H9 (cell line): Measurements from ENCODE around the gene LRIG1. TPM values are rescaled to one million over a fixed set of nuclear protein-coding genes. Genes with fewer than 3 reads are reported as not detected.

ENCODE experiments used
- DNase-seq: peaks from one replicate; pipeline ENCODE4 v3.0.0-alpha.2; 2017
- H2AFZ ChIP-seq: one replicate; pipeline ENCODE4 v1.6.1; 2013; ENCODE audit warnings: mild to moderate bottlenecking, low read length, control low read depth, moderate library complexity
- H2AK5ac ChIP-seq: 2 replicates; pipeline ENCODE4 v1.6.1; 2013; ENCODE audit warnings: low read length, control low read depth, mixed read lengths; ENCODE audit not compliant: insufficient read length
- H2BK120ac ChIP-seq: one replicate; pipeline ENCODE4 v1.6.1; 2013; ENCODE audit warnings: low read depth, mild to moderate bottlenecking, low read length, control low read depth, inconsistent platforms; ENCODE audit not compliant: poor library complexity, severe bottlenecking
- H2BK12ac ChIP-seq: 2 replicates; pipeline ENCODE4 v1.6.1; 2013; ENCODE audit warnings: low read length, control low read depth, mixed read lengths, low read depth; ENCODE audit not compliant: insufficient read length
- H2BK15ac ChIP-seq: 2 replicates; pipeline ENCODE4 v1.6.1; 2013; ENCODE audit warnings: low read depth, low read length, control low read depth
- H2BK20ac ChIP-seq: one replicate; pipeline ENCODE4 v1.6.1; 2013; ENCODE audit warnings: low read depth, mild to moderate bottlenecking, low read length, control low read depth, inconsistent platforms; ENCODE audit not compliant: poor library complexity, severe bottlenecking
- H2BK5ac ChIP-seq: 2 replicates; pipeline ENCODE4 v1.6.1; 2013; ENCODE audit warnings: low read length, control low read depth, mixed read lengths; ENCODE audit not compliant: insufficient read length
- H3K14ac ChIP-seq: 2 replicates; pipeline ENCODE4 v1.6.1; 2013; ENCODE audit warnings: low read length, control low read depth; ENCODE audit not compliant: insufficient read depth
- H3K18ac ChIP-seq: 2 replicates; pipeline ENCODE4 v1.6.1; 2013; ENCODE audit warnings: low read depth, mild to moderate bottlenecking, mixed read lengths, low read length, control low read depth; ENCODE audit not compliant: insufficient read length
- H3K23ac ChIP-seq: 2 replicates; pipeline ENCODE4 v1.6.1; 2013; ENCODE audit warnings: low read length, control low read depth, mixed read lengths, low read depth; ENCODE audit not compliant: insufficient read length
- H3K23me2 ChIP-seq: 2 replicates; pipeline ENCODE4 v1.6.1; 2013; ENCODE audit warnings: low read depth, mild to moderate bottlenecking, mixed read lengths, low read length, control low read depth; ENCODE audit not compliant: insufficient read length, poor library complexity, severe bottlenecking
- H3K27ac ChIP-seq: 2 replicates; pipeline ENCODE4 v1.5.1; 2013; ENCODE audit warnings: low read length, control low read depth, mixed read lengths, low read depth; ENCODE audit not compliant: insufficient read length
- H3K27me3 ChIP-seq: 2 replicates; pipeline ENCODE4 v1.6.1; 2013; ENCODE audit warnings: low read length, control low read depth, inconsistent platforms; ENCODE audit not compliant: insufficient read depth
- H3K4ac ChIP-seq: 2 replicates; pipeline ENCODE4 v1.6.1; 2013; ENCODE audit warnings: low read depth, mild to moderate bottlenecking, control low read depth, inconsistent platforms, low read length, moderate library complexity
- H3K4me1 ChIP-seq: 2 replicates; pipeline ENCODE4 v1.6.1; 2013; ENCODE audit warnings: low read length, control low read depth, inconsistent platforms; ENCODE audit not compliant: insufficient read depth
- H3K4me2 ChIP-seq: 2 replicates; pipeline ENCODE4 v1.6.1; 2013; ENCODE audit warnings: low read length, control low read depth, mixed read lengths; ENCODE audit not compliant: insufficient read length, insufficient read depth
- H3K56ac ChIP-seq: 2 replicates; pipeline ENCODE4 v1.6.1; 2013; ENCODE audit warnings: low read depth, mild to moderate bottlenecking, mixed read lengths, low read length, control low read depth; ENCODE audit not compliant: insufficient read length
- H3K79me1 ChIP-seq: 2 replicates; pipeline ENCODE4 v1.6.1; 2013; ENCODE audit warnings: low read depth, mild to moderate bottlenecking, moderate library complexity, low read length, control low read depth, inconsistent platforms; ENCODE audit not compliant: insufficient read depth, poor library complexity, severe bottlenecking
- H3K79me2 ChIP-seq: 2 replicates; pipeline ENCODE4 v1.6.1; 2013; ENCODE audit warnings: low read length, control low read depth, inconsistent platforms; ENCODE audit not compliant: insufficient read depth
- H3K9ac ChIP-seq: 2 replicates; pipeline ENCODE4 v1.6.1; 2013; ENCODE audit warnings: low read length, control low read depth, mixed read lengths; ENCODE audit not compliant: insufficient read length; ENCODE audit errors: extremely low read depth
- H3K9me3 ChIP-seq: one replicate; pipeline ENCODE4 v1.6.1; 2013; ENCODE audit warnings: low read depth, low read length, inconsistent platforms; ENCODE audit not compliant: control insufficient read depth
- H3T11ph ChIP-seq: one replicate; pipeline ENCODE4 v1.6.1; 2013; ENCODE audit warnings: mild to moderate bottlenecking, low read length, control low read depth, inconsistent platforms
- H4K20me1 ChIP-seq: one replicate; pipeline ENCODE4 v1.6.1; 2013; ENCODE audit not compliant: control insufficient read depth, insufficient read length, insufficient read depth
- H4K5ac ChIP-seq: 2 replicates; pipeline ENCODE4 v1.6.1; 2013; ENCODE audit warnings: low read depth, mild to moderate bottlenecking, mixed read lengths, low read length, control low read depth; ENCODE audit not compliant: insufficient read length
- H4K8ac ChIP-seq: replicated peaks from 2 replicates; pipeline ENCODE4 v1.6.1; 2013; ENCODE audit warnings: low read length, control low read depth, mixed read lengths, low read depth; ENCODE audit not compliant: insufficient read length
- H4K91ac ChIP-seq: 2 replicates; pipeline ENCODE4 v1.6.1; 2013; ENCODE audit warnings: low read depth, mild to moderate bottlenecking, moderate library complexity, mixed read lengths, low read length, control low read depth; ENCODE audit not compliant: insufficient read length
- H3K27ac Mint-ChIP-seq, 3 experiments: 2 replicates in 2 of 3; 3 replicates in 1 of 3; pipeline ENCODE4 v1.8.0; 2020 to 2021; ENCODE audit warnings: mixed read lengths in 3 of 3, mild to moderate bottlenecking in 1 of 3, moderate library complexity in 1 of 3
- H3K27me3 Mint-ChIP-seq: 2 replicates; pipeline ENCODE4 v1.8.0; 2021; ENCODE audit warnings: low read depth, mild to moderate bottlenecking, moderate library complexity, mixed read lengths
- H3K36me3 Mint-ChIP-seq, 3 experiments: 2 replicates in 2 of 3; 3 replicates in 1 of 3; pipeline ENCODE4 v1.8.0; 2020 to 2021; ENCODE audit warnings: low read depth in 3 of 3, mixed read lengths in 3 of 3; ENCODE audit not compliant: insufficient read depth in 1 of 3
- H3K4me1 Mint-ChIP-seq, 2 experiments: 2 replicates each; pipeline ENCODE4 v1.8.0; 2020; ENCODE audit warnings: mixed read lengths in 2 of 2
- H3K4me3 Mint-ChIP-seq, 2 experiments: 2 replicates in 1 of 2; 3 replicates in 1 of 2; pipeline ENCODE4 v1.8.0; 2020 to 2021; ENCODE audit warnings: mild to moderate bottlenecking in 2 of 2, mixed read lengths in 2 of 2, moderate library complexity in 1 of 2
- H3K9me3 Mint-ChIP-seq, 2 experiments: 2 replicates in 1 of 2; 3 replicates in 1 of 2; pipeline ENCODE4 v1.8.0; 2020; ENCODE audit warnings: mild to moderate bottlenecking in 2 of 2, mixed read lengths in 2 of 2, moderate library complexity in 1 of 2
- CTCF ChIP-seq: fragments of 200-600 bp; sonication (generic); conservative IDR thresholded peaks from 3 replicates; pipeline ENCODE4 v1.8.0; 2021; ENCODE audit warnings: antibody characterized with exemption, mild to moderate bottlenecking
- WGBS: extraction: QIAGEN DNeasy Blood & Tissue Kit; methylation state at CpG from one replicate; pipeline ENCODE4 v1.1.7; 2013; ENCODE audit warnings: missing lambda C conversion rate, low lambda C conversion rate, mixed read lengths; ENCODE audit not compliant: insufficient read length; ENCODE audit errors: extremely low coverage; 5-methylcytosine and 5-hydroxymethylcytosine counted together
- total RNA-seq: library from RNA; stranded (reverse); gene quantifications from 2 replicates; pipeline ENCODE4 v1.2.1, GENCODE V29; 2021

Gene LRIG1
- total RNA-seq, 1 experiment from 2014 or later, result 70.3 TPM

GRCh38 chr3:66392966-66393332, 107.9 kb downstream of the LRIG1 start:
- Histone ChIP-seq H2BK12ac (no peak overlapping the region), H4K20me1 (no peaks in the 10 kb centered on the region), H2BK120ac (no peak overlapping the region), H3K27ac (no peak overlapping the region), H2AK5ac (no peak overlapping the region), H3K9me3 (no peaks in the 10 kb centered on the region), H3K4me1 (no peaks in the 10 kb centered on the region), H3K18ac (no peak overlapping the region), H2BK5ac (no peak overlapping the region), H3K9ac (no peak overlapping the region), H3K14ac (no peak overlapping the region), H3K23me2 (no peaks in the 10 kb centered on the region), H3K79me1 (no peaks in the 10 kb centered on the region), H3K4me2 (no peak overlapping the region), H3K56ac (no peak overlapping the region), H3K4ac (no peak overlapping the region), H2AFZ (no peak overlapping the region), H4K8ac (peak overlapping the region; percentile 24), H2BK15ac (no peak overlapping the region), H3K27me3 (no peaks in the 10 kb centered on the region), H3T11ph (no peak overlapping the region), H4K91ac (no peak overlapping the region), H4K5ac (no peak overlapping the region), H3K79me2 (no peaks in the 10 kb centered on the region), H2BK20ac (no peak overlapping the region), H3K23ac (no peak overlapping the region)
- peaks cover 60 to 89% (median 88%) of the 10 kb centered on the region in 3 experiments for H3K36me3 Mint-ChIP-seq
- H3K9me3 Mint-ChIP-seq, result no peaks in the 10 kb centered on the region
- no CpG with 5 or more reads among the region's 2 CpGs for WGBS
- no peak for DNase-seq
- H3K4me1 Mint-ChIP-seq, result peaks cover 7 to 13% of the 10 kb centered on the region in 2 experiments
- no peak overlapping the region for H3K4me3 Mint-ChIP-seq
- no peak for TF ChIP-seq CTCF
- H3K27ac Mint-ChIP-seq, result peak overlapping the region in 2 of 3 experiments; percentile 73 to 75; a peak in 3 of 7 replicates
- H3K27me3 Mint-ChIP-seq, result no peaks in the 10 kb centered on the region
